Measurements from ENCODE around the gene ARRDC5.
A peak's percentile ranks its signal among the peaks of the same experiment; 100 is the strongest.
"Not testable (repeated sequence)": the region's sequence is repeated elsewhere in the genome, so short reads cannot be mapped to it uniquely, and the experiment has no call there.

The ARRDC5 gene

DNA sequence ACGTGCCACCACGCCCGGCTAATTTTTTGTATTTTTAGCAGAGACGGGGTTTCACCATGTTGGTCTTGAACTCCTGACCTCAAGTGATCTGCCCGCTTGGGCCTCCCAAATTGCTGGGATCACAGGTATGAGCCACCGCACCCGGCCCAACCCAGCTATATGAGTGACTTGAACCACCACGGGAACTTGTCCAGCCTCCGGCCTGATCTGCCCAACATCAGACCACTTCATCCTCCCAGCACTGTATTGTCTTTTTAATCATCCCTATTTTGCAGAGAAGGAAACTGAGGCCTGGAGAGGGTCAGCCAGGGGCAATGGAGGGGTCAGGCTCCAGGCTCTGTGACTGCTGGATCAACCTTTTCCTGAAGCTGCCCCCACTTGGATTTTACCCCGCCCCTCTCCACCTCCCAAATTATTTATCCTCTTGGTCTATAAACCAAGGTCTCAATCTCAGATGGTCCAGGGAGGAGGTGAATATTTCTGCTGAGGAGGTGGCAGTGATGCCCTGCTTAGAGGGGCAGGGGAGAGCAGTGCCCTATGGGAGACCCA lies 34.3 kb downstream of the ARRDC5 start:
- no peak for DNase-seq (ENCODE audit: low spot score)

- DNase-seq (ENCODE audit: low spot score): peak; percentile 93
Measured at GRCh38 chr19:4867534-4868285, 35.0 kb downstream of the ARRDC5 start, which contains the start of gene PLIN3. PLIN3 (minus strand) TSS chr19:4867667; CDS start chr19:4861394, 6,273 bp downstream.

- peak; percentile 71 for DNase-seq (ENCODE audit: low spot score)
Measured at GRCh38 chr19:4866595-4867424, 35.9 kb downstream of the ARRDC5 start.

- no peak for DNase-seq (ENCODE audit: low spot score)
Measured at GRCh38 chr19:4861147-4861546, 41.5 kb downstream of the ARRDC5 start.

- DNase-seq (ENCODE audit: low spot score): no peak
Measured at GRCh38 chr19:4859697-4860096, 43.0 kb downstream of the ARRDC5 start.

DNA sequence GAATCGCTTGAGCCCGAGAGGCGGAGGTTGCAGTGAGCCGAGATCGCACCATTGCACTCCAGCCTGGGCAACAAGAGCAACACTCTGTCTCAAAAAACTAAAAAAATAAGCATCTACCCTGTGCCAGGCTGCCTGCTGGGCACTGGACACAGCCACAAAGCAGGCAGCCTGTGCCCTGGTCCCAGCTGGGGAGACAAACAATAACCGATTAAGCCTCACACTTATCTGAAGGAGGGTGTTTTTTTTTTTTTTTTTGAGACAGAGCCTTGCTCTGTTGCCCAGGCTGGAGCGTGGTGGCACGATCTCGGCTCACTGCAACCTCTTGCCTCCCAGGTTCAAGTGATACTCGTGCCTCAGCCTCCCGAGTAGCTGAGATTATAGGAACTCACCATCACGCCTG lies 46.2 kb downstream of the ARRDC5 start:
- not testable (repeated sequence) for DNase-seq (ENCODE audit: low spot score)

DNA sequence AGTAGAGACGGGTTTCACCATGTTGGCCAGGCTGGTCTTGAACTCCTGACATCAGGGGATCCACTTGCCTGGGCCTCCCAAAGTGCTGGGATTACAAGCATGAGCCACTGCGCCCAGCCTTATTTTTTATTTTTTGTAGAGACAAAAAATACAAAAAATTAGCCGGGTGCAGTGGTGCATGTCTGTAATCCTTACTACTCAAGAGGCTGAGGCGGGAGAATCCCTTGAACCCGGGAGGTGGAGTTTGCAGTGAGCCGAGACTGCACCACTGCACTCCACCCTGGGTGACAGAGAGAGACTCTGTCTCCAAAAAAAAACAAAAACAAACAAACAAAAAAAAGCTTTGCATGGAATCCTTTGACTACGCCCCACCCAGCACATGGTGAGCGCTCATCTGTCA lies 49.2 kb downstream of the ARRDC5 start:
- not testable (repeated sequence) for DNase-seq (ENCODE audit: low spot score)

DNA sequence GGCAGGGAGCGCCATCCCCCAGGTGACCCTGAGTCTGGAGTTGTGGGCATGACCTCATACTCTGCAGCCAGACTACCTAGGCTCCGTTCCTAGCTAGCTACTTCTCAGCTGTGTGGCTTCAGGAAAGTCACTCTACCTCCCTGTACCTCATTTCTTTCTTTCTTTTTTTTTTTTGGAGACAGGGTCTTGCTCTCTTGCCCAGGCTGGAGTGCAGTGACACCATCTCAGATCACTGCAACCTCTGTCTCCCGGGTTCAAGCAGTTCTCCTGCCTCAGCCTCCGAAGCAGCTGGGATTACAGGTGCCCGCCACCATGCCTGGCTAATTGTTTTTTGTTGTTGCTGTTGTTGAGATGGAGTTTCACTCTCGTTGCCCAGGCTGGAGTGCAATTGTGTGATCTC lies 50.2 kb downstream of the ARRDC5 start:
- DNase-seq (ENCODE audit: low spot score): no peak

- DNase-seq (ENCODE audit: low spot score): peak; percentile 82
Measured at GRCh38 chr19:4851551-4852290, 51.0 kb downstream of the ARRDC5 start.

DNA sequence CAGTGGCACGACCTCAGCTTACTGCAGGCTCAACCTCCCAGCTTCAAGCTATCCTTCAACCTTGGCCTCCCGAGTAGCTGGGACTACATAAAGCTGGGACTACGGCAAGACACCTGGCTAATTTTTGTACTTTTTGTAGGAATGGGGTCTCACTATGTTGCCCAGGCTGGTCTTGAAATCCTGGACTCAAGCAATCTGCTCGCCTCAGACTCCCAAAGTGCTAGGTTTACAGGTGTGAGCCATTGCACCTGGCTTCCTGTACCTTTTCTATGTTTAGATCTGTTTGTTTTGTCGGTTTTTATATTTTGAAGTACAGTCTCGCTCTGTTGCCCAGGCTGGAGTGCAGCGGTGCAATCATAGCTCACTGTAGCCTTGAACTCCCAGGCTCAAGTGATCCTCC lies 53.7 kb downstream of the ARRDC5 start:
- DNase-seq (ENCODE audit: low spot score): no peak

DNA sequence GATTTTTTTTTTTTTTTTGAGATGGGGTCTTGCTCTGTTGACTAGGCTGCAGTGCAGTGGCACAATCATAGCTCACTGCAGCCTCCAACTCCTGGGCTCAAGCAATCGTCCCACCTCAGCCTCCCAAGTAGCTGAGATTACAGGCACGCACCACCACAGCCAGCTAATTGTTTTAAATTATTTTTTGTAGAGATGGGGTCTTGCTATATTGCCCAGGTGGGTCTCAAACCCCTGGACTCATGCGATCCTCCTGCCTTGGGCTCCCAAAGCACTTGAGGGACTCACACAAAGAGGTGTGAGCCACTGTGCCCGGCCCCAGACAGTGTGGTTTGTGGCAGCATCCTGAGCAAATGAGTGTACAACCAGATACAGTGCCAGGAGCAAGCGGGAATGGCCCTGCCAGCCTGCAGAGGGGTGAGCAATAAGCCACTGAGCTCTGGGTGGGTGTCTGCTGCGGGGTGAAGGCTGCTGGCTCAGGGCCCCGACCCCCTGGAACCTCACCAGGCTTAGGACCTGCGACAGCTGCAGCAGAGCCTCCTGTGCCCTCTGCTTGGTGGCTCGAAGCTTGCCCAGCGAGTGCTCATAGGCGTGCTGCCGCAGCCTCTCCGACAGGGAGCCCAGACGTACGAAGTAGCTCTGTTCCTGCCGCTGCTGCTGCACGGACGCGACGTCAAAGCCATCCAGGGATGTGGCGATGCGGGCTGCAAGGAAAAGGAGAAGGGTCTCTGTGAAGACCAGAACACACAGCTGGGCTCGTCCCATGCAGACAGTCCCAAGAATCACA lies 55.3 kb downstream of the ARRDC5 start:
- DNase-seq (ENCODE audit: low spot score): no peak

DNA sequence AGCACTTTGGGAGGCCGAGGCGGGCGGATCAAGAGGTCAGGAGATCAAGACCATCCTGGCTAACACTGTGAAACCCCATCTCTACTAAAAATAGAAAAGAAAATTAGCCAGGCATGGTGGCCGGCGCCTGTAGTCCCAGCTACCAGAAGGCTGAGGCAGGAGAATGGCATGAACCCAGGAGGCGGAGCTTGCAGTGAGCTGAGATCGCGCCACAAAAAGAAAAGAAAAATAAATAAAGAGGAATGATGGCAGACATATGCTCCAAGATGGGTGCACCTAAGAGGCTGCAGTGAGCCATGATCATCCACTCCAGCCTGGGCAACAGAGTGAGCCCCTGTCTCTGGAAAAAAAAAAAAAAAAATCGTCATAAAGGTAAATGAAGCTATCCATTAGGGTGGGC lies 56.7 kb downstream of the ARRDC5 start:
- not testable (repeated sequence) for DNase-seq (ENCODE audit: low spot score)

DNA sequence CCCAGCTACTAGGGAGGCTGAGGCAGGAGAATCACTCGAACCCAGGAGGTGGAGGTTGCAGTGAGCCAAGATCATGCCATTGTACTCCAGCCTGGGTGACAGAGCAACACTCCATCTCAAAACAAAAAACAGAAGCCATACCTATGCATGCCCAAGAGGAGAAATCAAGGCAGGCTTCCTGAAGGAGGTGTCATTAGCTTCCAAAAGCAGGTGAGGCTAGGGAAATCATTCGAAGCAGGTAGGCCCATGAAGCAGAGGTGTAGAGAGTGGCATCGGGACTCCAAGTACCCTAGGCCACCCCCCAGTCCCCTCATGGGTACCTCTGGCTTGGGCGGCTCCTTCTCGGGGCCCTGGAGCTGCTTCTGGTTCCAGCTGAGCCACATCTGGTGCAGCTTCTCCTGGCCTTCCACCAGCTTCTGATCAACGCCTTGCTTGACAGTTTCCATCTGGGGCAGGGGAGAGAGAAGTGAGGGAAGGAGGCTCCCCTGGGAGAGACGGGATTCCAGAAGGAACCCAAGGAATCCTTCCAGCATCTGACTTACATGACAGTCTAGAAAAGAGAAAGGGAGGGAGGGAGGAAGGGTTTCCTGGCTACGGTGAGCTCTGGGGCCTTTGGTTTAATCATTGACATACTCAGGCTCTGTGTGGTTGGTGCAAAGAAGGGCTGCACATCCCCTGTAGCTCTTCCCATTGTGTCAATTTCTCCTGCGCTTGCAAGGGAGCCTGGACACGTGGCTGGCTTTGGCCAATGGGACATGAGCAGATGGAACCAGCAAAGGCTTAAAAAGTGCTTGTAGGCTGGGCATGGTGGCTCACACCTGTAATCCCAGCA lies 58.1 kb downstream of the ARRDC5 start:
- DNase-seq (ENCODE audit: low spot score): no peak

- DNase-seq (ENCODE audit: low spot score): no peak
Measured at GRCh38 chr19:4843647-4843965, 59.1 kb downstream of the ARRDC5 start.
